ENCODE measurements around the gene PCDHGA6.
"Not testable (repeated sequence)": the region's sequence is repeated elsewhere in the genome, so short reads cannot be mapped to it uniquely, and the experiment has no call there.

Gene PCDHGA6

GRCh38 chr5:141363952-141364660, 9.6 kb upstream of the PCDHGA6 start, which contains the start of gene PCDHGA5:
PCDHGA5 (plus strand) TSS chr5:141364162; CDS start chr5:141364331, 169 bp downstream.
- TF ChIP-seq CTCF (IDR thresholded peaks at IDR 0.05; ENCODE audit: extremely low read depth, missing control alignments), result no peak
- DNase-seq (ENCODE audit: low spot score), result no peak

GRCh38 chr5:141366016-141366896, 7.4 kb upstream of the PCDHGA6 start:
- DNase-seq (ENCODE audit: low spot score), result no peak
- no peak for TF ChIP-seq CTCF (IDR thresholded peaks at IDR 0.05; ENCODE audit: extremely low read depth, missing control alignments)

- TF ChIP-seq CTCF (IDR thresholded peaks at IDR 0.05; ENCODE audit: extremely low read depth, missing control alignments), result peak; percentile 72
- DNase-seq (ENCODE audit: low spot score), result peak; percentile 86
Measured at GRCh38 chr5:141369994-141370848, 3.5 kb upstream of the PCDHGA6 start, which contains the start of gene PCDHGB3. PCDHGB3 (plus strand) TSS chr5:141370242; CDS start chr5:141370395, 153 bp downstream.

- DNase-seq (ENCODE audit: low spot score), result no peak
- TF ChIP-seq CTCF (IDR thresholded peaks at IDR 0.05; ENCODE audit: extremely low read depth, missing control alignments), result no peak
Measured at GRCh38 chr5:141371572-141372475, 1.9 kb upstream of the PCDHGA6 start.

- TF ChIP-seq CTCF (IDR thresholded peaks at IDR 0.05; ENCODE audit: extremely low read depth, missing control alignments), result no peak
- no peak for DNase-seq (ENCODE audit: low spot score)
Measured at GRCh38 chr5:141374627-141375026, 936 bp downstream of the PCDHGA6 start.

- DNase-seq (ENCODE audit: low spot score), result not testable (repeated sequence)
Measured at GRCh38 chr5:141375444-141376155, 1.9 kb downstream of the PCDHGA6 start.

Data from GM20000 (cell line).